Peyer's patch (tissue), 4 donors: ENCODE results near the gene SGIP1.

Experiments used
- CTCF ChIP-seq, 6 experiments: fragments of 450-650 bp in 4 of 6; fragments of 200-600 bp in 2 of 6; sonication (generic) in 1 of 6; IDR thresholded peaks; one replicate each; pipeline ENCODE4 v1.5.1; 2017 to 2019; ENCODE audit warnings: antibody characterized with exemption in 6 of 6, mild to moderate bottlenecking in 3 of 6, moderate library complexity in 1 of 6
- POLR2A ChIP-seq, 2 donors: fragments of 450-650 bp; IDR thresholded peaks; one replicate each; pipeline ENCODE4 v1.5.1; 2017; ENCODE audit warnings: antibody characterized with exemption in 2 of 2, mild to moderate bottlenecking in 2 of 2, moderate library complexity in 2 of 2

GRCh38 chr1:66773227-66773626 is 239.3 kb downstream of the SGIP1 start:
- no peak for TF ChIP-seq CTCF (IDR thresholded peaks at IDR 0.05)
- no peak for TF ChIP-seq POLR2A (IDR thresholded peaks at IDR 0.05)
